SH-SY5Y (cell line): Measurements from ENCODE around the gene VAC14.

Experiments
- GATA2 ChIP-seq: IDR thresholded peaks from 2 replicates; pipeline ENCODE4 v1.6.1; 2011; ENCODE audit warnings: mild to moderate bottlenecking, low read depth, low read length
- GATA3 ChIP-seq: IDR thresholded peaks from 2 replicates; pipeline ENCODE4 v1.6.1; 2011; ENCODE audit warnings: low read depth, mild to moderate bottlenecking, low read length, moderate library complexity

VAC14 gene

DNA sequence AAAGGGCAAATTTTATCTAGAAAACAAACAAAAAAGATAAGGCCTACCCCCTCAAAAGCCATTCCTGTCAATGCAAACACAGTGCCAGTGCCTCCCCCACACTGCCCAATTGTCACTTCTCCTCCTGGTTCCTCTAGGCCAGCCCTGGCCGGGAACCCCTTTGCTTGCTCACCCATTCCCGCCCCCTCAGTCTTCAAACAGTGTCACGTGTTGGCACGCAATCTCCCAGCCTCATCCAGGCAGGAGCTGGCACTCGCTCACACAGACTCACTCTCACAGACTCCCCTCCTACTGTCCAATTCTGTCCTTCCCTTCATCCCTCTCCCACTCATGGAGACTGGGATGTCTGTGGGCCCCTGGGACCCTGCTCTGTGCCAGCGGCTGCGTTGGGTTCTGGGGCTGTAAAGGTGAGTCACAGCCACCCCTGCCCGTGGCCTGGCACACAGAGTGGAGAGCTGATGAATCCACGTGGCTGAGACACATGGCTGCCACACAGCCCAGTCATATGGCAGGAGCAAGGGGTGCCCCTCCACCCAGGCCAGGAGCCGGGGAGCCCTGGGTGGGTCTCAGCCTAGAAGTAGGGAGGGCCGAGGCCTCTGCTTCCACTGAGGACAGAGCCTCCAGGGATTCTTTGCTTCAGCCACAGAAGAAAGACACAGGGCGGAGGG lies 54.8 kb downstream of the VAC14 start:
- TF ChIP-seq GATA2 (no peak), GATA3 (no peak)

- no peak for TF ChIP-seq GATA3
- no peak for TF ChIP-seq GATA2
Measured at GRCh38 chr16:70745536-70746025, 55.4 kb downstream of the VAC14 start.

DNA sequence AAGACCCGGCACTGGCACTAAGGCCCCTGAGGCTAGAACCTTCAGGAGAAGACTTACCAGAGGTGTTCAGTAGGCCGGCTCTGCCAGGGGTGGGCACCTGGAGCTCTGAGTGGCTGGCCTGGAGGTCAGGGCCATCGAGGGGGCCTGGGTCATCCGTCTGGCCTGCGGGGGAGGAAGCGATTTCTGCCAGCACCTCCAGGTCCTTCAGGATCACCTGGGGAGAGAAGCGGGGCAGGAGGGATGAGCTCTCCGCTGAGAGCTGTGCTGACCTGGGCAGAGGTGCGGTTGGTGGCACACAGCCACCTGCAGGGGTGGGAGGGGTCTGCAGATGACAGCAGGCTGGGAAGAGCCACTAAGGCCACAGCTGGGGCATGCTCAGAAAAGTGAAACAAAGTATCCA lies 56.6 kb downstream of the VAC14 start:
- TF ChIP-seq GATA2: no peak
- TF ChIP-seq GATA3: no peak

- TF ChIP-seq GATA2 (no peak), GATA3 (no peak)
Measured at GRCh38 chr16:70743791-70744190, 57.2 kb downstream of the VAC14 start.

GRCh38 chr16:70741783-70742125 lies 59.2 kb downstream of the VAC14 start:
- TF ChIP-seq GATA2 (no peak), GATA3 (no peak)

GRCh38 chr16:70740914-70741782 lies 59.8 kb downstream of the VAC14 start:
- no peak for TF ChIP-seq GATA2
- TF ChIP-seq GATA3: no peak

DNA sequence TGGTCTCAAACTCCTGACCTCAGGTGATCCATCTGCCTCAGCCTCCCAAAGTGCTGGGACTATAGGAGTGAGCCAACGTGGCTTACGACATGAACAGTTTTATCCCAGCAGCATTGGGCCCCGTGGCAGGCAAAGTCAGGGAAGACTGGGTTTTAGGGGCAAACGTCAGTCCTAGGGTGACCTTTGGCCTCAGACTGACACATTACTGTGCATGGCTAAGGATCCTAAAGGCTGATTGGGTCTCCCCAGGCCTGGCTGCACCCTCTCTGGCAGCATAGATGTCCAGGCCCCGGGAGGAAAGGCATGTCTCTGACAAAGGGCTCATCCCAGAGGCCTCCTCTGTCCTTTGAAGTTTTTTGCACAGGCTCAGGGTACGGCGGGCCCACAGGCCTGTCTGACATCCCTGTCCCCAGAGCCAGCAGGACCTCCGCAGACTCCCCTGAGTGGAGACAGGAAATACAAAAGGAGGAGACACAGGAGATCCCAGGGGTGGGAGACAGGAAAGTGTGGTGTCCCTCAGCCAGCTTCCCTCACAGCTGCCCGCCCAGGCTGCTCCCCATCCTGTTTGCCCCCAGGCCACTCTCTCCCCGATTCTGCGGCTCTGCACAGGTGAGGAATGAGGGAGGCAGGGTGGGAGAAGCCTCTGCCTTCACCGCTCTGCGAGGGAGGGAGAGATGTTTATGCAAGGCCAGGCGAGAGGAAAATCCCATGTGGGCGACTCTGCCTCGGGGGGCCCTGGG lies 60.6 kb downstream of the VAC14 start:
- TF ChIP-seq GATA2: no peak
- TF ChIP-seq GATA3: no peak

DNA sequence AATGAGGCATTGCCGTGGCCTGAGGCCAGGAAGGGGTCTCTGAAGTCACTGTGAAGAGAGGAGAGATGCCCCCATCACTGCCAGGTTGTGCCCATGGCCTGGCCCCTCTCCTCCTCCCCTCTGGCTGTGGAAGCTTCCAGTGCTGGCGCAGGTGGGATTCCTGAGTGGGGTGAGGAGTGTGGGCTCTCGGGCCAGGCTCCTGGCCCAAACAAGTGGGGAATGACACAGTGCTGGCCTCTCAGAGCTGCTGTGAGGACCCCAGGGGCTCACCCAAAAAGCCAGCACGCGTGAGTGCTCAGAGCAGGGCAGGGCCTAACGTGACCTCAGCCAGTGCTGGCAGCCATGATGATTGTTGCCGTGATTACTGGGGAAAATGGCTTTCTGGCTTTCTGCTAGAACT lies 61.6 kb downstream of the VAC14 start:
- TF ChIP-seq GATA2: no peak
- TF ChIP-seq GATA3: no peak

- TF ChIP-seq GATA3 (no peak), GATA2 (no peak)
Measured at GRCh38 chr16:70738083-70738977, 62.6 kb downstream of the VAC14 start.

GRCh38 chr16:70737377-70738082 lies 63.4 kb downstream of the VAC14 start:
- TF ChIP-seq GATA3: no peak
- TF ChIP-seq GATA2: no peak

DNA sequence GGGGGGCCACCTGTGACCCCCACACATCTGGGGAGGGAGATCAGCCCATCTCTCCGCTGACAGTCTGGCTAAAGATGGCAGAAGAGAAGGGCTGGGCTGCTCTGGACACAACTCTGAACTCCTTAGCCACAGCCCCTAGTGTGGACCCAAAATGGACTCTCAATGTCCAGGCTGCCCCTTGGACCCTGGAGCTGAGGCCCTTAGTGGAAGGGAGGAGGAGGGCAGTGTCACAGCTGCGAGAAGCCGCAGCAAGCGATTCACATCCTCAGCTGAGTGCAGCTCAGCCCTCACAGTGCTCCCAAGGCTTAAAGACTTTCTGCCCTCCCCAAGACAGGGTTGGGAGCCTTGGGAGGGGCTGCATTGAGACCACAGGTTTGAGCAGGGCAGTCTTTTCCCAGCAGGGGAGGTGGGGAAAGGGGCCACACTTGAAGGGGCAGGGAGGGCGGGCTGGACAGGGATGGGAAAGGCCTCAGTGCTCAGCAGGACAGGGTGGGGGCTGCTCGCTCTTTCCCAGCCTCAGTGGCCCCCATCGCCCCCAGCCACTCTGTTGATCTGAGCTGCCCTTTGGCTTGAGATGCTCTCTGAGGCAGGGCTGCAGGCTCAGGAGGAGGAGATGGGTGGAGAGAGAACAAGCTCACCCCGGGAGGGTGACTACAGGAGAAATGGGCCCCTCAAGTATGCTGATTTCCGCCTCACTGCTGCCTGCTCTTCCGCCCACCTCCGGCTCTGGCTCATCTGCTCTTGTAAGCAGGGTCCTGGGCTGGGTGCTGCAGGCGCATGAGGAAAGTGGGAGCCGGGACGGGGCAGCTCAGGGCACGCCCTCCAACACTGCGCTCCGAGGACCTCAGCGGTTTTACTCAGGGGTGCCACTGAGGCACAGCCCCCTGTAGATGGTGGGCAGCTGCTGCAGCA lies 64.2 kb downstream of the VAC14 start:
- TF ChIP-seq GATA2 (no peak), GATA3 (no peak)

- no peak for TF ChIP-seq GATA3
- TF ChIP-seq GATA2: no peak
Measured at GRCh38 chr16:70735141-70735979, 65.6 kb downstream of the VAC14 start.
